ENCODE results near the gene ELOVL1. TPM values are rescaled to one million over a fixed set of nuclear protein-coding genes. Genes with fewer than 3 reads are reported as not detected.

The ELOVL1 gene
- total and polyA plus RNA-seq, 2 of the 13 experiments (the other 11 are each of a cell fraction or from before 2014, with no cell fraction given), result 55.2 to 77.4 TPM

- TF ChIP-seq HNF1A (IDR thresholded peaks at IDR 0.05; ENCODE audit: low read depth), result no peak
- no peak for TF ChIP-seq HNF1A (CRISPR knock-in tag; IDR thresholded peaks at IDR 0.05; ENCODE audit: borderline replicate concordance)
- no peak for TF ChIP-seq ATF7-NPFF (CRISPR knock-in tag; IDR thresholded peaks at IDR 0.05; ENCODE audit: low read depth)
- no peak for TF ChIP-seq ZC3H13 (CRISPR knock-in tag; IDR thresholded peaks at IDR 0.05)
- TF ChIP-seq ZNF292 (CRISPR knock-in tag; IDR thresholded peaks at IDR 0.05; ENCODE audit: borderline replicate concordance, low read depth), result no peak
- TF ChIP-seq ZNF18 (CRISPR knock-in tag; IDR thresholded peaks at IDR 0.05; ENCODE audit: insufficient replicate concordance), result no peak
- no peak for TF ChIP-seq ATF7 (IDR thresholded peaks at IDR 0.05)
- no peak for TF ChIP-seq ATF7 (CRISPR knock-in tag; IDR thresholded peaks at IDR 0.05)
- TF ChIP-seq KDM3A (CRISPR knock-in tag; IDR thresholded peaks at IDR 0.05; ENCODE audit: low read depth), result no peak; the same call in 1 of the 2 replicates
- TF ChIP-seq TBL1XR1 (IDR thresholded peaks at IDR 0.05; ENCODE audit: borderline replicate concordance, low read length, partially characterized antibody), result no peak
- TF ChIP-seq ZFYVE20 (CRISPR knock-in tag; IDR thresholded peaks at IDR 0.05; ENCODE audit: borderline replicate concordance, low read depth), result no peak
- TF ChIP-seq HOXD1 (CRISPR knock-in tag; IDR thresholded peaks at IDR 0.05), result 0 out of 2 replicates have a peak, but pooled peaks have one; percentile 34
- no peak for TF ChIP-seq ZNF335 (CRISPR knock-in tag; IDR thresholded peaks at IDR 0.05)
- TF ChIP-seq AKAP8 (CRISPR knock-in tag; IDR thresholded peaks at IDR 0.05), result no peak
- no peak for TF ChIP-seq TERF1 (CRISPR knock-in tag; IDR thresholded peaks at IDR 0.05)
- no peak for TF ChIP-seq RXRA (CRISPR knock-in tag; IDR thresholded peaks at IDR 0.05)
- TF ChIP-seq STAT5B (CRISPR knock-in tag; IDR thresholded peaks at IDR 0.05), result no peak
- no peak for TF ChIP-seq KAT2B (IDR thresholded peaks at IDR 0.05; ENCODE audit: borderline replicate concordance, low read depth, low read length)
- no peak; the same call in 1 of the 2 replicates for TF ChIP-seq ZZZ3 (CRISPR knock-in tag; IDR thresholded peaks at IDR 0.05; ENCODE audit: borderline replicate concordance)
Measured at GRCh38 chr1:43367026-43367903, 546 bp downstream of the ELOVL1 start (continued).
